OCI-LY7 (cell line): ENCODE results near the gene SH3GL2. TPM values are rescaled to one million over a fixed set of nuclear protein-coding genes. Genes with fewer than 3 reads are reported as not detected.

ENCODE experiments used
- BruUV-seq: library from RNA; stranded (reverse); fragments of 400-500 nt; replicated peaks from 2 replicates; lab custom pipeline; 2021; lab: Mats Ljungman, UMichigan
- CTCF ChIA-PET: fragments of 300-600 bp; sonication (Branson Sonifier 250); formaldehyde crosslinking; loops from one replicate; lab custom pipeline; 2022; ENCODE audit warnings: antibody characterized with exemption; ENCODE audit not compliant: unreplicated experiment; lab: Charles Lee
- POLR2A ChIA-PET: fragments of 300-600 bp; sonication (Branson Sonifier 250); formaldehyde crosslinking; loops from one replicate; lab custom pipeline; 2022; ENCODE audit warnings: antibody characterized with exemption; lab: Charles Lee
- DNase-seq: peaks from one replicate; pipeline ENCODE4 v3.0.0-alpha.2; 2015; ENCODE audit warnings: low spot score
- H2AFZ ChIP-seq: fragments of 200-600 bp; sonication (generic), shearing (Covaris generic); 2 replicates; pipeline ENCODE4 v1.6.1; 2014; ENCODE audit warnings: mild to moderate bottlenecking, antibody characterized with exemption, low read length, moderate library complexity
- H3K27ac ChIP-seq: fragments of 200-600 bp; sonication (generic); 2 replicates; pipeline ENCODE4 v1.5.1; 2014; ENCODE audit warnings: mixed run types, low read depth, mild to moderate bottlenecking, moderate library complexity, low read length, inconsistent platforms; ENCODE audit not compliant: poor library complexity, severe bottlenecking
- H3K36me3 ChIP-seq: fragments of 200-600 bp; sonication (generic); 2 replicates; pipeline ENCODE4 v1.6.1; 2014; ENCODE audit warnings: mild to moderate bottlenecking, antibody characterized with exemption, low read length, moderate library complexity, mixed read lengths; ENCODE audit not compliant: insufficient read depth
- H3K4me1 ChIP-seq: fragments of 200-600 bp; sonication (generic); 2 replicates; pipeline ENCODE4 v1.5.1; 2014; ENCODE audit warnings: mild to moderate bottlenecking, low read length; ENCODE audit not compliant: insufficient read depth, poor library complexity, severe bottlenecking
- H3K4me2 ChIP-seq: fragments of 200-600 bp; sonication (generic); 2 replicates; pipeline ENCODE4 v1.6.1; 2014; ENCODE audit warnings: mild to moderate bottlenecking, low read length
- H3K4me3 ChIP-seq: fragments of 200-600 bp; sonication (generic); 2 replicates; pipeline ENCODE4 v1.5.1; 2014; ENCODE audit warnings: mild to moderate bottlenecking, low read depth, low read length; ENCODE audit not compliant: poor library complexity, severe bottlenecking
- H3K79me2 ChIP-seq: fragments of 200-600 bp; sonication (generic); 2 replicates; pipeline ENCODE4 v1.6.1; 2016; ENCODE audit warnings: low read depth, mild to moderate bottlenecking, low read length, moderate library complexity, mixed read lengths; ENCODE audit not compliant: insufficient read depth
- H3K9me2 ChIP-seq: fragments of 200-600 bp; sonication (generic); 2 replicates; pipeline ENCODE4 v1.6.1; 2016; ENCODE audit warnings: mild to moderate bottlenecking, low read length, mixed read lengths; ENCODE audit not compliant: insufficient read depth
- H3K9me3 ChIP-seq: fragments of 200-600 bp; sonication (generic); 2 replicates; pipeline ENCODE4 v1.6.1; 2014; ENCODE audit warnings: mild to moderate bottlenecking, mixed run types, low read length, mixed read lengths
- H4K20me1 ChIP-seq: fragments of 200-600 bp; sonication (generic); 2 replicates; pipeline ENCODE4 v1.6.1; 2014; ENCODE audit warnings: mild to moderate bottlenecking, antibody characterized with exemption, low read length, moderate library complexity, mixed read lengths; ENCODE audit not compliant: insufficient read depth
- EZH2phosphoT487 ChIP-seq: fragments of 200-600 bp; sonication (generic); IDR thresholded peaks from 2 replicates; pipeline ENCODE4 v1.6.1; 2018; ENCODE audit warnings: low read depth, borderline replicate concordance, mild to moderate bottlenecking, mixed run types, antibody characterized with exemption, low read length, moderate library complexity, mixed read lengths
- intact Hi-C: fragments of 100-400 bp; cut with micrococcal nuclease; formaldehyde crosslinking; loops from one replicate; pipeline ENCODE4 v1.10.0; 2022; ENCODE audit not compliant: unreplicated experiment
- total RNA-seq, 2 experiments: library from RNA; depleted of rRNA in 1 of 2; stranded (reverse); fragments of >200 nt in 1 of 2; shearing (Covaris generic) in 1 of 2; gene quantifications; 2 replicates each; pipeline ENCODE4 v1.2.3, GENCODE V29; 2014 to 2022
- TF ChIP-seq, protein P1 (sequence below): fragments of 200-600 bp; sonication (generic); conservative IDR thresholded peaks from 2 replicates; pipeline ENCODE4 v1.5.1; 2014; ENCODE audit warnings: mild to moderate bottlenecking, antibody characterized with exemption, low read length, moderate library complexity, mixed read lengths

SH3GL2 gene
- total RNA-seq, 2 experiments from 2014 or later: not detected

DNA sequence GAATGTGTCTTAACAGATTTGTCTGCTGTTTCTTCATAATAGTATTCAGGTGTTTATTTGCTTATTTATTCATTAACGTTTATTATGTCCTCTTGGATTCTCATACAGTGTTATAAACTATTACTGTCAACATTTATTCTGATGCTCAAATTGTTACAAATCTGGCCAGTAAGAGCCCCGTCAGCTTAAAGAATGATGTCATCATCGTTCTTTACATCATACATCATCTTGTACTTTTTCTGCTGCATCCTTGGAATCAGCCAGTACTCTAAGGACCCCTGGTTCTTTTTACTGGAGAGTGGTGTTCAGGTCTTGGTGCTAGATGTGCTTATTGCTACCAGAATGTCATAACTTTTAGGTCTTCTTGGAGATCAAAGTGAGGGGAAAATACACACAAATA is 86.6 kb downstream of the SH3GL2 start:
- Histone ChIP-seq H3K79me2 (no peaks in the 10 kb centered on the region), H3K36me3 (no peaks in the 10 kb centered on the region), H2AFZ (no peak overlapping the region), H3K9me3 (no peaks in the 10 kb centered on the region), H3K4me2 (no peak overlapping the region), H3K4me1 (no peaks in the 10 kb centered on the region), H3K27ac (no peak overlapping the region), H3K4me3 (no peak overlapping the region), H4K20me1 (no peaks in the 10 kb centered on the region), H3K9me2 (no peaks in the 10 kb centered on the region)
- intact Hi-C loops: loop anchor here (5.0 kb wide), 1 partner anchor 52 kb away; no protein-coding TSS in a partner anchor
- no peak for DNase-seq
- POLR2A ChIA-PET: no interaction called here
- CTCF ChIA-PET: no interaction called here
- TF ChIP-seq EZH2phosphoT487: no peak
- TF ChIP-seq, protein P1, sequence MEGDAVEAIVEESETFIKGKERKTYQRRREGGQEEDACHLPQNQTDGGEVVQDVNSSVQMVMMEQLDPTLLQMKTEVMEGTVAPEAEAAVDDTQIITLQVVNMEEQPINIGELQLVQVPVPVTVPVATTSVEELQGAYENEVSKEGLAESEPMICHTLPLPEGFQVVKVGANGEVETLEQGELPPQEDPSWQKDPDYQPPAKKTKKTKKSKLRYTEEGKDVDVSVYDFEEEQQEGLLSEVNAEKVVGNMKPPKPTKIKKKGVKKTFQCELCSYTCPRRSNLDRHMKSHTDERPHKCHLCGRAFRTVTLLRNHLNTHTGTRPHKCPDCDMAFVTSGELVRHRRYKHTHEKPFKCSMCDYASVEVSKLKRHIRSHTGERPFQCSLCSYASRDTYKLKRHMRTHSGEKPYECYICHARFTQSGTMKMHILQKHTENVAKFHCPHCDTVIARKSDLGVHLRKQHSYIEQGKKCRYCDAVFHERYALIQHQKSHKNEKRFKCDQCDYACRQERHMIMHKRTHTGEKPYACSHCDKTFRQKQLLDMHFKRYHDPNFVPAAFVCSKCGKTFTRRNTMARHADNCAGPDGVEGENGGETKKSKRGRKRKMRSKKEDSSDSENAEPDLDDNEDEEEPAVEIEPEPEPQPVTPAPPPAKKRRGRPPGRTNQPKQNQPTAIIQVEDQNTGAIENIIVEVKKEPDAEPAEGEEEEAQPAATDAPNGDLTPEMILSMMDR: no peak
- no TSS peak for BruUV-seq

DNA sequence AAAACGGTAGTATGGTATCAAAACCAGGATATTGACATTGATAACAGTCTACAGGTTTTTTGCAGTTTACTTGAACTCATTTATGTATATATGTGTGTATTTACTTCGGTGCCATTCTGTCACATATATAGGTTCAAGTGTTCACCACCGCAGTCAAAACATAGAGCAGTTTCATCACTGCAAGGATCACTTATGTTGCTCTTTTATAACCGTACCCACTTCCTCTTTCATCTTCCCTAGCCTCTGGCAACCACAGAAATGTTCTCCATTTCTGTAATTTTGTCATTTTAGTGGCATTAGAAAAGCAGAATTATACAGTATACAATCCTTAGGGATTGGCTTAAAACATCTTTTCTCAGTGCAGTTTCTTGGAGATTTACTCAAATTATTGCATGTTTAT is 90.3 kb downstream of the SH3GL2 start:
- Histone ChIP-seq H2AFZ (no peak overlapping the region), H3K79me2 (no peaks in the 10 kb centered on the region), H3K36me3 (no peaks in the 10 kb centered on the region), H3K9me3 (no peaks in the 10 kb centered on the region), H3K4me2 (no peak overlapping the region), H3K4me1 (no peaks in the 10 kb centered on the region), H4K20me1 (no peaks in the 10 kb centered on the region), H3K4me3 (no peak overlapping the region), H3K9me2 (no peaks in the 10 kb centered on the region), H3K27ac (no peak overlapping the region)
- CTCF ChIA-PET: no interaction called here
- DNase-seq: no peak
- no TSS peak for BruUV-seq
- POLR2A ChIA-PET: no interaction called here
- TF ChIP-seq, protein P1: no peak
- no peak for TF ChIP-seq EZH2phosphoT487
- intact Hi-C loops: loop anchor here (5.0 kb wide), 1 partner anchor 48 kb away; no protein-coding TSS in a partner anchor

DNA sequence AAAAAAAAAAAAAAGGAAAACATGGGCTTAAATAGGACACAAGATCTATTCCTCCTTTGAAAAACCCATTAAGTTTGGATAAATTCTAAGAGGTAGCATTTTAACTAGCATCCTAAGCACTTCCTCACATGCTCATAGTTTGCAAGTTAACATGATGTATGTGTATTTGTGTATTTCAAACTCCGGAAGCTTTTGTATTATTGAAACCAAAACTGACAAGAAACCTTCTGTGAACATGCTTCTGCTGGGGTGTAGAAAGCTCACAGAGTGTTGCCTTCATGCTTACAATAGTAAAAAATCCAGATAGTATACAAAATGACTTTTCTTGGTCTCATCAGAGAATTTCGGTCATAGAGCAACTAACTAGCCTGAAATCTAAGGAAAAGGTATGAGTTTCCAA is 103.8 kb downstream of the SH3GL2 start:
- no peak for DNase-seq
- no TSS peak for BruUV-seq
- Histone ChIP-seq H3K4me3 (no peak overlapping the region), H3K4me2 (no peak overlapping the region), H3K36me3 (no peaks in the 10 kb centered on the region), H3K9me2 (no peaks in the 10 kb centered on the region), H3K4me1 (no peaks in the 10 kb centered on the region), H3K9me3 (no peaks in the 10 kb centered on the region), H3K79me2 (no peaks in the 10 kb centered on the region), H4K20me1 (no peaks in the 10 kb centered on the region), H3K27ac (no peak overlapping the region), H2AFZ (no peak overlapping the region)
- CTCF ChIA-PET: no interaction called here
- TF ChIP-seq EZH2phosphoT487: no peak
- TF ChIP-seq, protein P1: no peak
- POLR2A ChIA-PET: no interaction called here
- intact Hi-C loops: no loop called here
